NCI-H1930 (cell line): ENCODE measurements around the gene GPX6.
"Not testable (repeated sequence)": the region's sequence is repeated elsewhere in the genome, so short reads cannot be mapped to it uniquely, and the experiment has no call there.

Source experiments
- DNase-seq, 2 experiments: peaks; one replicate each; lab custom pipeline; 2025; lab: John Stamatoyannopoulos, UW

GPX6 gene

GRCh38 chr6:28525496-28526039 lies 10.0 kb upstream of the GPX6 start, which contains the start of gene GPX5:
Gene GPX5 (plus strand): TSS chr6:28525881. CDS start chr6:28526014, 133 bp downstream.
- no peak for DNase-seq

- no peak for DNase-seq
These were observed 7.6 kb upstream of the GPX6 start for GRCh38 chr6:28523241-28523622.

GRCh38 chr6:28522594-28523240 lies 7.1 kb upstream of the GPX6 start:
- DNase-seq: no peak

GRCh38 chr6:28517964-28518363 lies 2.4 kb upstream of the GPX6 start:
- DNase-seq: no peak

GRCh38 chr6:28512387-28512786 lies 3.2 kb downstream of the GPX6 start:
- not testable (repeated sequence) for DNase-seq

- no peak for DNase-seq
These were observed 3.8 kb downstream of the GPX6 start for GRCh38 chr6:28511628-28512300.

GRCh38 chr6:28506807-28507475 lies 8.7 kb downstream of the GPX6 start:
- no peak for DNase-seq

GRCh38 chr6:28505733-28506132 lies 9.9 kb downstream of the GPX6 start:
- DNase-seq: no peak

- not testable (repeated sequence) for DNase-seq
These were observed 12.8 kb downstream of the GPX6 start for GRCh38 chr6:28502709-28503305.

GRCh38 chr6:28502136-28502535 lies 13.5 kb downstream of the GPX6 start:
- DNase-seq: not testable (repeated sequence)

GRCh38 chr6:28501259-28501658 lies 14.3 kb downstream of the GPX6 start:
- no peak for DNase-seq

GRCh38 chr6:28497893-28498292 lies 17.7 kb downstream of the GPX6 start:
- DNase-seq: no peak

- no peak for DNase-seq
These were observed 18.3 kb downstream of the GPX6 start for GRCh38 chr6:28497306-28497705.

- DNase-seq: no peak
These were observed 19.4 kb downstream of the GPX6 start for GRCh38 chr6:28496099-28496779.

- no peak for DNase-seq
These were observed 23.6 kb downstream of the GPX6 start for GRCh38 chr6:28491984-28492317.

GRCh38 chr6:28490205-28490890 lies 25.2 kb downstream of the GPX6 start:
- no peak for DNase-seq

- no peak for DNase-seq
These were observed 26.0 kb downstream of the GPX6 start for GRCh38 chr6:28489366-28490204.

GRCh38 chr6:28488916-28489365 lies 26.7 kb downstream of the GPX6 start:
- DNase-seq: no peak

- DNase-seq: no peak
These were observed 28.4 kb downstream of the GPX6 start for GRCh38 chr6:28486988-28487742.

GRCh38 chr6:28486533-28486932 lies 29.1 kb downstream of the GPX6 start:
- no peak for DNase-seq
